ENCODE measurements around the gene RABL2A.
"Not testable (repeated sequence)": the region's sequence is repeated elsewhere in the genome, so short reads cannot be mapped to it uniquely, and the experiment has no call there.

The RABL2A gene

DNA sequence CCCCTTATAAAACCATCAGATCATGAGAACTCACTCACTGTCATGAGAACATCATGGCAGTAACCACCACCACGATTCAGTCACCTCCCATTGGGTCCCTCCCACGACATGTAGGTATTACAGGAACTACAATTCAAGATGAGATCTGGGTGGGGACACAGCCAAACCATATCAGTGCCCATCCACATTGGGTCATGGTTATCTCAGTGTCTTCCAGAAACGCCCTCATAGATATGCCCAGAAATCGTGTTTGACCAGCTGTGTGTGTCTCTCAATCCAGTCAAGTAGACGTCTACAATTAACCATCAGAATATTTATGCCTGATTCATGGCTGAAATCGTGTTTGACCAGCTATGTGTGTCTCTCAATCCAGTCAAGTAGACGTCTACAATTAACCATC, 17.2 kb upstream of the RABL2A start:
- not testable (repeated sequence) for DNase-seq

DNA sequence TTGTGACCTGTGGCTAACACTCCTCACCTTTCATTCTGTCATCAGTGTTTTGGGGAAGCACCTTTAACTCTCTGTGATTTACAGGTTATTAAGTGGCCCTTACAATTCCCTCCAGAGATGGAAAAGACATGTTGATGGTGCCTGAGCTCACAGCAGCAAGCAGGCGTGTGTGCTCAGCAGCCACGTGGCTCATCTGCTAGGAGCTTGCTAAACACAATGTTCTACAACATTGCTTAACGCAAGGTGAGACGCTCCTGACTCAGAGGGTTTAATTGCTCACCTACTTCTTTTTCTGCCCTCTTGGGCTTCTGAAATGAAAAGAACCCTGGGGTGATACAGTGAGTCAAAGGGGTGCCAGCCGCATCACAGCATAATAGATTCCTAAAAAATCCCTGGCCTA, 6.1 kb upstream of the RABL2A start:
- DNase-seq: not testable (repeated sequence)

DNA sequence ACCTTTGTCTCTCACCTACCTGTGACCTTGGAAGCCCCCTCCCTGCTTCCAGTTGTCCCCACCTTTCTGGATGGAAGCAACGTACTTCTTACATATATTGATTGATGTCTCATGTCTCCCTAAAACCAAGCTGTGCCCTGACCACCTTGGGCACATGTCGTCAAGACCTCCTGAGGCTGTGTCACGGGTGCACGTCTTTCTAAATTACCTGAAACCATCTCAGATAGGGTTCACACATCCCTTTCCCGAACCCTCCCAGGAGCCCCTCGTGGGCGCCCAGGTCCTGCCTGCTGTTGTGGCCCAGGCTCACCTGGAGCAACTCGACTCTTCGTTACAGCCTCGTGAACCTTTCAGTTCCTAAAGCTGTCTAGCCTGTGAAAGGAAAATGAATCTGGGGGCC, 1.2 kb upstream of the RABL2A start:
- DNase-seq: not testable (repeated sequence)

DNA sequence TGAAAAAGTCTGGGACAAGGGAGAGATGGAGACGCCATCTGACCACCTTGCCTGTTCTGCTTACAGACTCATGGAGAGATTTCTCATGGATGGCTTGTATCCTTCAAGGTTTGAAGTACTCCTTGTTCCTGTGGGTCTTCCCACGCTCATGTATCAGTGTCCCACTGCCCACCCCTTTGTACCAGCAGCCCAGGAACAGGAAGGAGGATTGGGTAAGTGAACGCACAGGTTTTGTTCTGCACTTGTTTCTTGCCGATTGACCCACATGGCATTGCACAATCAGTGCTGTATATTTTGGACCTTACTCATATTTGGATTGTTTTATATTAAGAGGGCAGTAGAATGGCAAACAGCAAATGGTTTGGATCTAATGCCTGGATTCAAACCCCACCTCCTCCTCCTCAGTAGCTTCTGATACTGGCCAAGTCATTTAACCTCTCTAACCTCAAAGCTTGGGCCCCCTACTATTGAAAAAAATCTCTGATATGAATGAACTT, 5.8 kb downstream of the RABL2A start:
- DNase-seq: not testable (repeated sequence)

DNA sequence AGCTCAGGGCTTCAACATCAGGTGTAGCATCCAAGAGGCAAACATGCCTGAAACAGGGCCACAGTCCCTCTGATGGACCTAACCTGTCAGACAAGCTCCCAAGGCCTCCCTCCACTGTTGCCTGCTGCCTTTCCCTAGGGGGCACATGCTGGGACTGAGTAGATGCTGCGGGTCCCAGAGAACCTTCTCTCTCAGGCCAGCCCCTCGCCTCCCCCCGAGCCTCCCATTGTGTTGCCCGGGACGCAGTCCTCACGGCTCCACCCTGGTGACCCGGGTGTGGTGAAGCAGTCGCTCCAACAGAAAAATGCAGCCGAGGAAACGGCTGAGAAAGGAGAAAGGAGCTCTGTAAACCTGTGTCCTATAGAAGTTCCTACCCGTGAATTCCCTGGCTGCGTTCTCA, 8.3 kb downstream of the RABL2A start:
- DNase-seq: not testable (repeated sequence)

DNA sequence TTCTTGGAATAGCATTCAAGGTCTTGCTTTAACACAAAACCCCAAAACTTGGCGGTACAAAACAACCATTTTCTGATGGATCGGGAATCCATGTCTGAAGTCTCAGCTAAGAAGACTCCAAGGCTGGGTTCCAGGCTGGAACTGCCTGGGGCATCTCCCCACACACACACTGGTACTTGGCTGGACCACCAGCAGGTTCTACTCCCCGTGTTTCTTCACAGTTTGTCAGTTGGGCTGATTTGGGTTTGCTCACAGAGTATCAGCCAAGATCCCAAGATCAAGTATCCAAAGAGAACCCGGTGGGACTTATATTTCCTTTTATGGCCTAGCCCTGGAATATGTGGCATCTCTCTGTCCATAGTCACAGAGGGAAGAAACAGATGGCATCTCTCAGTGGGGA, 9.2 kb downstream of the RABL2A start:
- not testable (repeated sequence) for DNase-seq

DNA sequence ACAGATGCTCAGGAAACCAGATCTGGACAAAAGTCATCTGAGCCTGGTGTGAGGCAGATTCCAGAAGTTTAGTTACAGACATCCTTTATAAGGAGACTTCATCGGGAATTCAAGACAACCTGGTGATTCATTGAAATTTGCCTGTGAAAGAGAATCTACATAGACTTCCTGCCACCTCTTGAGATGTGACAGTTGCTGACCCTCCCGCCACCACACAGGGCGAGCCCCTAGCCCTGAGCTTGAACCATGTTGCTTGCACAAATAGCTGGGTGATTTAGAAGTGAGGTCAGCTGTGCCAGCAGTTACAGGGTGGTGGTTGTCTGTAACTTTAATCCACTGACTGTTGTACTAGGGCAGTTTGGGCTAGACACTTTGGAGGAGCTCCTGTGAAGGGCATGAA, 11.0 kb downstream of the RABL2A start:
- DNase-seq: not testable (repeated sequence)

DNA sequence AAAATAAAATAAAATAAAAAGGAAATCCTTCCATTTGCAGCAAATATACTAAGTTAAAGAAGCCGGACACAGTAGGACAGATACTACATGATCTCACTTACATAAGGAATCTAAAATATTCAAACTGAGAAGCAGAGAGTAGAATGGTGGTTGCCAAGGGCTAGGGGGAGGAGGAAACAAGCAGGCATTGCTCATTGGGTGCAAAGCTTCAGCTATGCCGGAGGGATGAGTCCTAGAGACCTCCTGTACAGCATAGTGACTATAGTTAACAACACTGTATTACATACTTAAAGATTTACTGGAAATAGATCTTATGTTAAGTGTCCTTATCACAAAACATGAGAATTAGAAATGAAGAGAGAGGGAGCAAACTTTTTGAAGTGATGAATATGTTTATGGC, 19.2 kb downstream of the RABL2A start:
- DNase-seq: not testable (repeated sequence)

DNA sequence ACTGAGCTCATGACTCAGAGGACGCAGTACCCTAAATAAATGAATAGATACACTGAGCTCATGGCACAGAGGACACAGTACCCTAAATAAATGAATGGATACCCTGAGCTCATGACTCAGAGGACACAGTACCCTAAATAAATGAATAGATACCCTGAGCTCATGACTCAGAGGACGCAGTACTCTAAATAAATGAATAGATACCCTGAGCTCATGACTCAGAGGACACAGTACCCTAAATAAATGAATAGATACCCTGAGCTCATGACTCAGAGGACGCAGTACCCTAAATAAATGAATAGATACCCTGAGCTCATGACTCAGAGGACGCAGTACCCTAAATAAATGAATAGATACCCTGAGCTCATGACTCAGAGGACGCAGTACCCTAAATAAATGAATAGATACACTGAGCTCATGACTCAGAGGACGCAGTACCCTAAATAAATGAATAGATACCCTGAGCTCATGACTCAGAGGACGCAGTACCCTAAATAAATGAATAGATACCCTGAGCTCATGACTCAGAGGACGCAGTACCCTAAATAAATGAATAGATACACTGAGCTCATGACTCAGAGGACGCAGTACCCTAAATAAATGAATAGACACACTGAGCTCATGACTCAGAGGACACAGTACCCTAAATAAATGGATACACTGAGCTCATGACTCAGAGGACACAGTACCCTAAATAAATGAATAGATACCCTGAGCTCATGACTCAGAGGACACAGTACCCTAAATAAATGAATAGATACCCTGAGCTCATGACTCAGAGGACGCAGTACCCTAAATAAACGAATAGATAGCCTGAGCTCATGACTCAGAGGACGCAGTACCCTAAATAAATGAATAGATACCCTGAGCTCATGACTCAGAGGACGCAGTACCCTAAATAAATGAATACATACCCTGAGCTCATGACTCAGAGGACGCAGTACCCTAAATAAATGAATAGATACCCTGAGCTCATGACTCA, 24.1 kb downstream of the RABL2A start:
- not testable (repeated sequence) for DNase-seq

DNA sequence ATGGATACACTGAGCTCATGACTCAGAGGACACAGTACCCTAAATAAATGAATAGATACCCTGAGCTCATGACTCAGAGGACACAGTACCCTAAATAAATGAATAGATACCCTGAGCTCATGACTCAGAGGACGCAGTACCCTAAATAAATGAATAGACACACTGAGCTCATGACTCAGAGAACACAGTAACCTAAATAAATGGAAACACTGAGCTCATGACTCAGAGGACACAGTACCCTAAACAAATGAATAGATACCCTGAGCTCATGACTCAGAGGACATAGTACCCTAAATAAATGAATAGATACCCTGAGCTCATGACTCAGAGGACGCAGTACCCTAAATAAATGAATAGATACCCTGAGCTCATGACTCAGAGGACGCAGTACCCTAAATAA, 25.5 kb downstream of the RABL2A start:
- not testable (repeated sequence) for DNase-seq

DNA sequence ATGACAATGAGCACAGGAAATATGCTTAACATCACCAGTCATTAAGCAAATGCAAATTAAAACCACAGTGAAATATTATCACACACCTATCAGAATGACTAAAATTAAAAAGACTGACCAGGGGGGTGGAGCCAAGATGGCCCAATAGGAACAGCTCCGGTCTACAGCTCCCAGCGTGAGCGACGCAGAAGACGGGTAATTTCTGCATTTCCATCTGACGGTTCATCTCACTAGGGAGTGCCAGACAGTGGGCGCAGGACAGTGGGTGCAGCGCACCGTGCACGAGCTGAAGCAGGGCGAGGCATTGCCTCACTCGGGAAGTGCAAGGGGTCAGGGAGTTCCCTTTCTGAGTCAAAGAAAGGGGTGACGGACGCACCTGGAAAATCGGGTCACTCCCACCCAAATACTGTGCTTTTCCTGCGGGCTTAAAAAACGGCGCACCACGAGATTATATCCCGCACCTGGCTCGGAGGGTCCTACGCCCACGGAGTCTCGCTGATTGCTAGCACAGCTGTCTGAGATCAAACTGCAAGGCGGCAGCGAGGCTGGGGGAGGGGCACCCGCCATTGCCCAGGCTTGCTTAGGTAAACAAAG, 29.1 kb downstream of the RABL2A start:
- DNase-seq: not testable (repeated sequence)

DNA sequence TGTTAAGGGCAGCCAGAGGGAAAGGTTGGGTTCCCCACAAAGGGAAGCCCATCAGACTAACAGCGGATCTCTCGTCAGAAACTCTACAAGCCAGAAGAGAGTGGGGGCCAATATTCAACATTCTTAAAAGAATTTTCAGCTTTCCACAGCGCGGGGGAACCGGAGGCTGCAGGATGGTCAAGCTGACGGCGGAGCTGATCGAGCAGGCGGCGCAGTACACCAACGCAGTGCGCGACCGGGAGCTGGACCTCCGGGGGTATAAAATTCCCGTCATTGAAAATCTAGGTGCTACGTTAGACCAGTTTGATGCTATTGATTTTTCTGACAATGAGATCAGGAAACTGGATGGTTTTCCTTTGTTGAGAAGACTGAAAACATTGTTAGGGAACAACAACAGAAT, 30.7 kb downstream of the RABL2A start:
- DNase-seq: not testable (repeated sequence)

DNA sequence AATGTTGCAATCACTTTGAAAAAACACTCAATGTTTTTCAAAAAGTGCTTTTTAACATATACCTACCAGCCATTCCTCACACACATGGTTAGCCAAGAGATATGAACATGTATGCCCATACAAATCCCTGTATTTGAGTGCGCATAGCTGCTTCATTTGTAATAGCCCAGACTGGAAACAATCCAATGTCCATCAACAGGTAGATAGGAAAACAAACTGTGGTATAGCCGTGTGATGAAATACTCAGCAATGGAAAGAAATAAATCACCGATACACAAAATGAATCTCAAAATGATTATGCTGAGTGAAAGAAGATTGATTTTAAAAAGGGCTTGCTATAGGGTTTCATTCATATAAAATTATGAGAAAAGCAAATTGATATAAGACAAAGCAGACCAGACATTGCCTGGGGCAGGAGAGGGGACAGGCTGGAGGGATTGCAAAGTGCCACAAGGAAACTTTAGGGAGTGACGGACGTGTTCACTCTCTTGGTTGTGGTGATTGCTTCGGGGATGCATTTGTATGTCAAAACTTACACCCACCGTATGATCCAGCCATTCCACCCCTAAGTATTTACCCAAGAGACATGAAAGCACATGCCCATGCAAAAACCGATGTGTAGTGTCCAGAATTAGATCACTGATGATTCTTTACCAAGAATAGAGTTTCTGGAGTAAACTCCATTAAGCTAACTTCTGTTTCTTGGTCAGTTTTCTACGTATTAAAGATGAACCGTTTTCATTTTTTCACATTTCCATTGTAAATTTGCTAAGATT, 36.4 kb downstream of the RABL2A start:
- DNase-seq: not testable (repeated sequence)

DNA sequence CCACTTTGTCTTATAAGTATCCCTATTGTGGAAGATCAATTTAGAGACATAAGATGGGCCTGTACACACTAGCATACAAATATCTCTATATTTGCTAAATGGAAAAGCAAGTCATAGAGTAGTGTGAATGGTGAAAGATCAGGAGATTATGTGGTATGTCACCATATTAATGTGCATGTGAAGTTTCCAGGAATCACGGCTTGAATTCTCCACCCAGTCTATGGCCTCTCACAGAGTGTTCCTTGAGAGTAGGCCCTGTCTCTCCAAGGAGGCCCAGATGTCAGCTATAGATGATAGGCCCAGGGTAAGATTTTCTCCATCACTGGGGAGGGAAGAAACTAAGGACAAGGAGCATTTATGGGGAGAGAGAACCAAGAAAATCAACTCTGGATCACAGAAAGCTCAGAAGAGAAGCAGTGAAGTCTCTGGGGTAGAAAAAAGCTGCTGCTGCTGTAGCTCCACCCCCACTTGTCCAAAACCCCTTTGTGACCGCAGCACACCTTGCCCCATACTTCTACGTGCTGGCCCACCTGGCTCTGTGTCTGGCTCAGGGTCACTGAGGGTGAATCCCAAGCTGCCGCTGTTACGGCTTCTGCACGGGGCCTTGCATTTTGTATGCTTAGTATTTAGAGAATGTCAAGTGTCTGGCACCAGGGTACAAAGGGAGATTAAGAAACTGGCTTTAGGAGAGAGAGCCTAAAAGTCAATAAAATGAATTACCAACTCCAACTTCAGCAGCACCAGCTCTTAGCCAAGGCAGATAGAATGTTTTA, 37.9 kb downstream of the RABL2A start:
- not testable (repeated sequence) for DNase-seq

DNA sequence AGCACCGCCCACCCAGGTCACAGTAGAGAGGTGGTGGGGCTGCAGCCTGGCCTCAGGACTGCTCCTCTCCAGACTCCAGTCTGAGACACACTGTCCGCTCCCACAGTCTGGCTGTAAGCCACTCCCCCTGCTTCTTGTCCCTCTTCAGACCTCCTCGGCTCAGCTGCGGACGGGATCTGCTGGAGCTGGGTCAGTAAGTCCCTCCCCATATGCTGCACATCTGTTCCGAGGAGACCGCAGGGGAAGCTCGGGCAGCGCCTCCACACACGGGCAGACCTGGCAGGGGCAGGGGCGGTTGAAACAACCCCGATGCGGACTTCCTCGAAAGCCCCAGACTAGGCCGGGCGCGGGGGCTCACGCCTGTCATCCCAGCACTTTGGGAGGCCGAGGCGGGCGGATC, 41.9 kb downstream of the RABL2A start:
- DNase-seq: not testable (repeated sequence)

DNA sequence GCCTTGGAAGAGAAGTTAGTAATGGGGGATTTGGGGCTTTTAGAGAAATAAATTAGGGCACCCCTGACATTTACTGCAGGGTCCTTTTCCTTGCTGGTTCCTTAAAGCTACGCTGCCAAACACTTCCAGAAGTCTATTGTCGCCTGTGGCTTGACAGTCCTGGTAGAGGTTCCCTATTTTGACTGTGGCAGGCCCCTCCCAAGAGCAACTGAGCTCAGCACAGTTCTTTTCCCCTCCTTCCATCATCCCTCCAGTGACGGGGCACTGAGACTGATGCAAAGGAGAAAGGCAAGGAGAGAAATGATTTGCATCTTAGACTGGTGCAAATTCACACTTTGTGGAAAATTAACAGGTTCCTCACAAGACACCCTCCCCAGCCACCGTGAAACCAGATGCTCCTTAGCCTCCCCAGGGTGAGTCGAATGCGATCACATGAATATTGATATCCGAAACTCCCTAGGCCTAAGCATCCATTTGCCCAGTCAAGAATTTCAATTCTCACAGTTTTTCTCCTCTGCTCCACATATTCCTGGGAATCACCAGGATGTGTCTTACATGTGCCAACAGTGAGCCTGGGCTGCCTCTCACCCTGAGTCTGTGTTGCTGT, 45.4 kb downstream of the RABL2A start:
- no peak for DNase-seq

DNA sequence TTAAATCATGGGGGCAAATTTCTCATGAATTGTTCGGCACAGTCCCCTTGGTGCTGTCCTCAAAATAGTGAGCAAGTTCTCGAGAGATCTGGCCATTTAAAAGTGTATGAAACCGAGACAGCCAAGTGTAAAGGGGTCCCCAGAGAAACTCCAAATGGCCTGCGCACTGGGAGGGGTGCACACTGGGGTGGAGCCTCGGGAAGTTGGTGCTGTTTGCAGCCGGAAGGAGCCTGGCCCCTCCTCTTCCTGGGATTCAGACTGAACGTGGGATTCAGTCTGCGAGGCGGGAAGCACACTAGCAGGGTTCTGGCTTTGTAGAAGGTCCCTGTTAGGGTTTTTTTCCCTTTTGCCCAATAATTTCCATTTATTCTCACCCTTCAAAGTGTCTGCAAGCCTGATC, 48.8 kb downstream of the RABL2A start:
- no peak for DNase-seq

DNA sequence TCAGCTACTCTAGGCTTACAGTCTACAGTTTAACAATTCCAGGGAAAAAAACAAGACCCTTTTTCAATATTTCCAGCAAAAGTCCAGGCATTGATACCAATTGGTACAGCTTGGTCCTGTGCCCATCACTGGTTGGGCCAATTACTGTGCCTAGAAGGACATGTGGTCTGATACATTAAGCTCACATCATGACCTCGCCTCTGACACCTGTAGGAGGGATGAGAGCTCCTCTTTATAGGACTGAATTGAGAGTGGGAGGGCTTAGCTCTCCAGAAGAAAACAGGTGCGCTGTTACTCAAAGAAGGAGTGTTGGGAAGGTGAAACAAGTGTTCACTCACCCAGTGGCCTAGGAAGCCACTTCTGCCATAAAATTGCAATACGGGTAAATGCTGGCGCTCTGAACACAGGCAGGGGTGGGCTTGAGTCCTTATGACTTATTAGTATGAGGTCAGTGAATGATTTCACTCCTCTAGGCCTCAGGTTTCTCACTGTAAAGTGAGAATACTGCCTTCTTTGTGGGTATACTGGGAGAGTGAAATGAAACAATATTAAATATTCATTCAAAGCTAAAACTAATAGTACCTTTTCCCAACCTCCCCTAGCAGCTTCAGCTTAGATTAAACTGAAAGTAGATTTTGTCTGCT, 49.7 kb downstream of the RABL2A start:
- no peak for DNase-seq

DNA sequence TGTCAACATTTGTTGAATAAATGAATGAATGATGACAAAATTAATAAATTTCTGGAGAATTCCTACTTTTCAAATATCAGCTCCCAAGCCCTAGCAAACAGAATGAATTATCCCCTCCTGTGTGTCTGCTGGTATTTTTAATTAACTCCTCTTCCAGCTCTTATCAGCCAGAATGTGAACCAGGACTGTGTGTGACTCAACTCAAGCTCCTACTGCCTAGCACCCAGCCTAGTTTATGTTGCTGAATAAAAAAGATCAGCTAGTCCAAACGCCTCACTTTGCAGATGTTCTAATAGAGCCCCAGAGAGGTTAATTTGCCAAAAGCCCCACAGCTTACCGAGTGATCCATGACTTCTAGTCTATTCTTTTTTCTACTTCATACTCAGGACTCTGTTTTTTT, 50.3 kb downstream of the RABL2A start:
- DNase-seq: no peak

DNA sequence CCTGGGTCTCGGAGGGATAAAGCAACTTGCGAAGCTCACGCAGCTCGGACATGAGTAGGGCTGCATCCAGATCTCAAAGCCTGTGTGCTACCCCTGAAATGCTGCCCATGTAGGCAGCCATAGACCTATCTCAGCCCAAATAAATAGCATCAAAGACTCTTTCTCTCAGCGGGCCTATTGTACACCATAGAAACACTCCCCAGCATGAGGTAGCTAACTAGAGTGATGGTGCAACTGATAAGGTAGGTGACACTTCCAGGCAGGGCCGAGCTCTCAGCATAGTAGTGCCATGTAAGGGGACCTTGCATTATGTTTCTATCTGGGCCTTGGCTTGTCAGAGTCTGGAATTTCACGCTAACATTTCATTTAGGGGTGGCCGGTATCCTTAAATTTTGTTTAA, 52.4 kb downstream of the RABL2A start:
- no peak for DNase-seq

DNA sequence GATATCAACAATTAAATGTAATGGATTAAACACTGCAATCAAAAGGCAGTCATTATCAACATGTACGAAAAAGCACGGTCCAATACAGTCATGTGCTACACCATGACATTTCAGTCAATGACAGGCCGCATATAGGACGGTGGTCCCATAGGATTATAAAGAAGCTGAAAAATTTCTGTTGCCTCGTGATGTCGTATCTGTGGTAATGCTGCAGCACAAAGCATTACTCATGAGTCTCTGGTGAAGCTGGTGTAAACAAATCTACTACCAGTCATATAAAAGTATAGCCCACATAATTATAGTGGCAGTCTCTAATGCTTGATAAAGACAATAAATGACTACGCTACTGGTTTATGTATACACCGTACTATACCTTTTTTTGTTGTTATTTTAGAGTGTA, 58.4 kb downstream of the RABL2A start:
- no peak for DNase-seq
